ENCODE measurements around the gene IRX4. TPM values are rescaled to one million over a fixed set of nuclear protein-coding genes. Genes with fewer than 3 reads are reported as not detected.

IRX4 gene
- total RNA-seq, 1 donor from 2014 or later: 18.6 TPM

- no peak for TF ChIP-seq CTCF (IDR thresholded peaks at IDR 0.05; ENCODE audit: borderline replicate concordance)
- no peak overlapping the region for H3K27ac ChIP-seq (replicated peaks)
- no peaks in the 10 kb centered on the region for H3K36me3 ChIP-seq
- H3K4me1 ChIP-seq: peaks cover 16% of the 10 kb centered on the region
- intact Hi-C loops (cut with micrococcal nuclease): no loop called here
- H3K4me3 ChIP-seq: no peak overlapping the region
- no peak for DNase-seq
- peaks cover 56% of the 10 kb centered on the region for H3K27me3 ChIP-seq (ENCODE audit: low read depth)
- no peaks in the 10 kb centered on the region for H3K9me3 ChIP-seq (replicated peaks)
Measured at GRCh38 chr5:1865486-1865885, 17.2 kb downstream of the IRX4 start.

- no peak for TF ChIP-seq CTCF (IDR thresholded peaks at IDR 0.05; ENCODE audit: borderline replicate concordance)
- H3K4me1 ChIP-seq: peaks cover 21% of the 10 kb centered on the region
- no peak for DNase-seq
- H3K9me3 ChIP-seq (replicated peaks): no peaks in the 10 kb centered on the region
- peaks cover 56% of the 10 kb centered on the region for H3K27me3 ChIP-seq (ENCODE audit: low read depth)
- intact Hi-C loops (cut with micrococcal nuclease): no loop called here
- H3K27ac ChIP-seq (replicated peaks): no peak overlapping the region
- H3K36me3 ChIP-seq: no peaks in the 10 kb centered on the region
- no peak overlapping the region for H3K4me3 ChIP-seq
Measured at GRCh38 chr5:1864896-1865440, 17.8 kb downstream of the IRX4 start.

GRCh38 chr5:1860949-1861348, 21.8 kb downstream of the IRX4 start:
- peak; percentile 69 for DNase-seq
- Histone ChIP-seq H3K36me3 (no peaks in the 10 kb centered on the region), H3K27me3 (ENCODE audit: low read depth) (peaks cover 29% of the 10 kb centered on the region), H3K9me3 (replicated peaks) (no peaks in the 10 kb centered on the region), H3K4me3 (no peak overlapping the region), H3K27ac (replicated peaks) (peak overlapping the region; percentile 57), H3K4me1 (peaks cover 22% of the 10 kb centered on the region)
- intact Hi-C loops (cut with micrococcal nuclease): no loop called here
- no peak for TF ChIP-seq CTCF (IDR thresholded peaks at IDR 0.05; ENCODE audit: borderline replicate concordance)

GRCh38 chr5:1860021-1860610, 22.6 kb downstream of the IRX4 start:
- Histone ChIP-seq H3K4me3 (no peak overlapping the region), H3K36me3 (no peaks in the 10 kb centered on the region), H3K27ac (replicated peaks) (no peak overlapping the region), H3K4me1 (peaks cover 22% of the 10 kb centered on the region), H3K27me3 (ENCODE audit: low read depth) (peaks cover 28% of the 10 kb centered on the region), H3K9me3 (replicated peaks) (no peaks in the 10 kb centered on the region)
- DNase-seq: no peak
- no peak for TF ChIP-seq CTCF (IDR thresholded peaks at IDR 0.05; ENCODE audit: borderline replicate concordance)
- intact Hi-C loops (cut with micrococcal nuclease): no loop called here

- TF ChIP-seq CTCF (IDR thresholded peaks at IDR 0.05; ENCODE audit: borderline replicate concordance): no peak
- Histone ChIP-seq H3K4me3 (no peak overlapping the region), H3K27me3 (ENCODE audit: low read depth) (peaks cover 30% of the 10 kb centered on the region), H3K9me3 (replicated peaks) (no peaks in the 10 kb centered on the region), H3K4me1 (peaks cover 22% of the 10 kb centered on the region), H3K27ac (replicated peaks) (no peak overlapping the region), H3K36me3 (no peaks in the 10 kb centered on the region)
- no peak for DNase-seq
- intact Hi-C loops (cut with micrococcal nuclease): no loop called here
Measured at GRCh38 chr5:1859099-1859498, 23.6 kb downstream of the IRX4 start.
